Transverse colon (tissue), 4 donors: ENCODE results near the gene EEIG1. TPM values are rescaled to one million over a fixed set of nuclear protein-coding genes. Genes with fewer than 3 reads are reported as not detected.

ENCODE experiments used
- DNase-seq: peaks from one replicate; pipeline ENCODE4 v3.0.0-alpha.2; 2019
- H3K27ac ChIP-seq, 4 donors: fragments of 200-600 bp; sonication (generic); 2 replicates each; pipeline ENCODE4 v1.5.1; 2016 to 2018; ENCODE audit warnings: inconsistent platforms in 4 of 4
- H3K27me3 ChIP-seq: fragments of 200-600 bp; sonication (generic); 2 replicates; pipeline ENCODE4 v1.5.1; 2017; ENCODE audit warnings: inconsistent platforms
- H3K36me3 ChIP-seq, 4 donors: fragments of 200-600 bp; sonication (generic); 2 replicates each; pipeline ENCODE4 v1.5.1; 2017 to 2019; ENCODE audit warnings: inconsistent platforms in 4 of 4
- H3K4me1 ChIP-seq, 4 donors: fragments of 200-600 bp; sonication (generic); 2 replicates each; pipeline ENCODE4 v1.5.1; 2017 to 2020; ENCODE audit warnings: inconsistent platforms in 4 of 4
- H3K4me3 ChIP-seq, 4 donors: fragments of 200-600 bp; sonication (generic); 1 replicate in 1 of 4; 2 replicates in 3 of 4; pipeline versions ENCODE4 v1.5.1 to v1.6.1; 2017 to 2019; ENCODE audit warnings: inconsistent platforms in 4 of 4
- H3K9me3 ChIP-seq, 2 donors: fragments of 200-600 bp; sonication (generic); 2 replicates each; pipeline ENCODE4 v1.5.1; 2017 to 2019; ENCODE audit warnings: inconsistent platforms in 2 of 2
- EP300 ChIP-seq: sonication (generic); formaldehyde crosslinking; IDR thresholded peaks from one replicate; pipeline ENCODE4 v1.6.1; 2017; ENCODE audit warnings: antibody characterized with exemption, low read depth
- POLR2A ChIP-seq: fragments of 450-650 bp; IDR thresholded peaks from one replicate; pipeline ENCODE4 v1.6.1; 2016; ENCODE audit warnings: antibody characterized with exemption, mild to moderate bottlenecking, moderate library complexity
- POLR2AphosphoS5 ChIP-seq, 3 donors: sonication (generic); formaldehyde crosslinking; IDR thresholded peaks; one replicate each; pipeline ENCODE4 v1.6.1; 2016; ENCODE audit warnings: antibody characterized with exemption in 3 of 3
- WGBS, 2 donors: methylation state at CpG; one replicate each; pipeline ENCODE4 v1.1.5; 2018; ENCODE audit warnings: low coverage in 1 of 2; 5-methylcytosine and 5-hydroxymethylcytosine counted together
- in situ Hi-C, 4 donors: fragments of 200-750 bp; cut with MboI; loops; one replicate each; pipeline versions ENCODE4 v1.15.0 to v1.15.1; 2017; ENCODE audit warnings: low sequenced_read_pairs in 3 of 4, low pct_ligation_motif_present in 1 of 4, low pct_unique_long_range_greater_than_20kb in 1 of 4
- intact Hi-C: fragments of 100-400 bp; cut with DNase I; formaldehyde crosslinking; loops from one replicate; pipeline ENCODE4 v1.15.1; 2023; ENCODE audit warnings: low total_unique reads
- total RNA-seq, 4 donors: library from RNA; depleted of rRNA; stranded (reverse); fragments of >200 nt; gene quantifications; one replicate each; pipeline ENCODE4 v1.1.0, GENCODE V29; 2016
- TF ChIP-seq, protein P1 (sequence below), 5 experiments: fragments of 200-600 bp in 3 of 5; fragments of 450-650 bp in 2 of 5; sonication (generic) in 3 of 5; IDR thresholded peaks; 1 replicate in 2 of 5; 2 replicates in 3 of 5; pipeline ENCODE4 v1.5.1; 2016 to 2017; ENCODE audit warnings: antibody characterized with exemption in 5 of 5, inconsistent platforms in 3 of 5, mild to moderate bottlenecking in 2 of 5, moderate library complexity in 1 of 5

The EEIG1 gene
- total RNA-seq, 4 donors from 2014 or later: 77.0 to 230 (median 96.7) TPM

DNA sequence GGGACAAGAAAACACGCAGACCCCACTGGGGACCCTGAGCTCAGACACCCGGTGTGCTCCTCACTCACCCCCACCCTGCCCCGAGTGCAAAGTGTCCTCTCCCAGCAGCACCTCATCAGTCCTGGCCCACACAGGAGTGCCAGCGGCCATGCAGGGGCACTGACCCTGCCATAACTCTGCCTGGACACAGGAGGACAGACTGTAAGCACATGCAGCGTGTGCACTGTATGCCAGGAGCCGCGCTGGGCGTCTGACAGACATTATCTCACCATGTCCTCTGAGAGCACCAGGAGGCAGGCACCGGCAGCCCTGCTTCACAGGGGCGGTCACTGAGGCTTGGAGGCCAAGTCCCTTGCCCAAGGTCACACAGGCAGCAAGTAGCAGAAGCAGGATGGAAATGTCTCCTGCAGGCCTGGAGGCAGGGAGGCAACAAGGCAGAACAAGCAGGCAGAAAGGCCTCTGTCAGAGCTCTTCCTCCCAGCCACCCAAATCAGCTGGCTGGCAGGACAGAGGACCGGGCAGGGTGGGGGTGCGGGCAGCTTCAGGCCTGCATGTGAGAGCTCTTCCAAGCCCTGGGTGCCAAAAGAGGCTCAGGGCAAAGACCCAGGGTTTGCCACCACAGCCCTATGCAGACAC is 8.4 kb downstream of the EEIG1 start:
- TF ChIP-seq POLR2AphosphoS5 (IDR thresholded peaks at IDR 0.05) (no peak), EP300 (no peak), POLR2A (no peak)
- TF ChIP-seq, protein P1, sequence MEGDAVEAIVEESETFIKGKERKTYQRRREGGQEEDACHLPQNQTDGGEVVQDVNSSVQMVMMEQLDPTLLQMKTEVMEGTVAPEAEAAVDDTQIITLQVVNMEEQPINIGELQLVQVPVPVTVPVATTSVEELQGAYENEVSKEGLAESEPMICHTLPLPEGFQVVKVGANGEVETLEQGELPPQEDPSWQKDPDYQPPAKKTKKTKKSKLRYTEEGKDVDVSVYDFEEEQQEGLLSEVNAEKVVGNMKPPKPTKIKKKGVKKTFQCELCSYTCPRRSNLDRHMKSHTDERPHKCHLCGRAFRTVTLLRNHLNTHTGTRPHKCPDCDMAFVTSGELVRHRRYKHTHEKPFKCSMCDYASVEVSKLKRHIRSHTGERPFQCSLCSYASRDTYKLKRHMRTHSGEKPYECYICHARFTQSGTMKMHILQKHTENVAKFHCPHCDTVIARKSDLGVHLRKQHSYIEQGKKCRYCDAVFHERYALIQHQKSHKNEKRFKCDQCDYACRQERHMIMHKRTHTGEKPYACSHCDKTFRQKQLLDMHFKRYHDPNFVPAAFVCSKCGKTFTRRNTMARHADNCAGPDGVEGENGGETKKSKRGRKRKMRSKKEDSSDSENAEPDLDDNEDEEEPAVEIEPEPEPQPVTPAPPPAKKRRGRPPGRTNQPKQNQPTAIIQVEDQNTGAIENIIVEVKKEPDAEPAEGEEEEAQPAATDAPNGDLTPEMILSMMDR (IDR thresholded peaks at IDR 0.05): no peak
- in situ Hi-C loops (loop anchor here in 1 of 4 donors (25.0 kb wide), 1 partner anchor 140 kb away; no protein-coding TSS in a partner anchor), intact Hi-C loops (no loop called here)
- Histone ChIP-seq H3K36me3 (no peaks in the 10 kb centered on the region), H3K27ac (peak overlapping the region; percentile 94 to 98 (median 98)), H3K4me1 (peaks cover 95 to 100% (median 100%) of the 10 kb centered on the region in 4 donors), H3K27me3 (no peaks in the 10 kb centered on the region), H3K4me3 (peak overlapping the region in 1 of 4 donors; percentile 20), H3K9me3 (no peaks in the 10 kb centered on the region)
- 66% methylated on average over 12 of the region's 12 CpGs; no CpG with 5 or more reads in 1 of the 2 donors for WGBS, 2 donors
- DNase-seq: no peak

DNA sequence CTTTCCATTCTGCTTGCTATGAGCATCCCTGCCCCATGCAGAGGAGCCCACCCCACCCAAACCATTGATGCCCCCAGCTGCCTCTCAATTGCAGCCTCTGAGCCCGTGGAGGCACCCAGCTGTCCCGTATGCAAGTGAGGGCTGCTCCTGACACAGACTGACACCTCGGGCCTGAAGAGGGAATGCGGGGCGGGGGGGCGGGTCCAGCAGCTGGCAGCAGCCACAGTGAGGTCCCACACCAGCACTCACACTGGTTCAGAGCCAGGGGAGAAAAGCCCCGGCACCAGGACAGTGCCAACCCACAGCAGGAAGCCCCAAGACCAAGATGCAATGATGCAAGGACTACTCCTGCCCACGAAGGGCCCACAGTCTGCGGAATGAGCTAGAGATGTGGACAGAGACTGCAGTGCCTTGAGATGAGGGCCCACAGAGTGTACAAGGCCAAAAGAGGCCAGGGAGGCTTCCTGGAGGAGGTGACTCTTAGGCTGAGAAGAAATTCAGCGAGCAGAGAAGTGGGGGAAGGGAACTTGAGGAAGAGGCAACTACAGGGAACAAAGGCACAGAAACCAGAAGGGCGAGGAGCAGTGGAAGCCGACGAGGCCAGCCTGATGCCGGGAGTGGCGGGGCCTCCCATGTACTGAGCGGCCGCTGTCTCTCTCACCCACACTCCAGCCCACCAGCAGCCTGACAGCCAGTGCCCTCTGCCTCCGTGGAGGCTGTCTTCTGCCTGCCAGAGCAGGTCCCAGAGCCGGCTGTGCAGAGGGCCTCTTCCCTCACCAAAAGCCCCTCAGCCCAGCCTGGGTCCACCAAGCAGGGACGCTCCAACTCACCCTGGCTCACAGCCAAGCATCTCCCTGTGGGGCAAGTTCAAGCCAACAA is 9.2 kb downstream of the EEIG1 start:
- in situ Hi-C loops: loop anchor here in 1 of 4 donors (25.0 kb wide), 1 partner anchor 141 kb away; no protein-coding TSS in a partner anchor
- Histone ChIP-seq H3K27me3 (no peaks in the 10 kb centered on the region), H3K9me3 (no peaks in the 10 kb centered on the region), H3K27ac (peak overlapping the region; percentile 94 to 98 (median 98)), H3K4me1 (peaks cover 96 to 100% (median 100%) of the 10 kb centered on the region in 4 donors), H3K4me3 (peak overlapping the region in 1 of 4 donors; percentile 20), H3K36me3 (no peaks in the 10 kb centered on the region)
- no peak for DNase-seq
- WGBS, 2 donors: 28 to 37% methylated on average over 6 to 17 of the region's 20 CpGs
- TF ChIP-seq EP300 (no peak), POLR2A (no peak), POLR2AphosphoS5 (IDR thresholded peaks at IDR 0.05) (no peak)
- TF ChIP-seq, protein P1 (IDR thresholded peaks at IDR 0.05): no peak
- intact Hi-C loops: no loop called here

DNA sequence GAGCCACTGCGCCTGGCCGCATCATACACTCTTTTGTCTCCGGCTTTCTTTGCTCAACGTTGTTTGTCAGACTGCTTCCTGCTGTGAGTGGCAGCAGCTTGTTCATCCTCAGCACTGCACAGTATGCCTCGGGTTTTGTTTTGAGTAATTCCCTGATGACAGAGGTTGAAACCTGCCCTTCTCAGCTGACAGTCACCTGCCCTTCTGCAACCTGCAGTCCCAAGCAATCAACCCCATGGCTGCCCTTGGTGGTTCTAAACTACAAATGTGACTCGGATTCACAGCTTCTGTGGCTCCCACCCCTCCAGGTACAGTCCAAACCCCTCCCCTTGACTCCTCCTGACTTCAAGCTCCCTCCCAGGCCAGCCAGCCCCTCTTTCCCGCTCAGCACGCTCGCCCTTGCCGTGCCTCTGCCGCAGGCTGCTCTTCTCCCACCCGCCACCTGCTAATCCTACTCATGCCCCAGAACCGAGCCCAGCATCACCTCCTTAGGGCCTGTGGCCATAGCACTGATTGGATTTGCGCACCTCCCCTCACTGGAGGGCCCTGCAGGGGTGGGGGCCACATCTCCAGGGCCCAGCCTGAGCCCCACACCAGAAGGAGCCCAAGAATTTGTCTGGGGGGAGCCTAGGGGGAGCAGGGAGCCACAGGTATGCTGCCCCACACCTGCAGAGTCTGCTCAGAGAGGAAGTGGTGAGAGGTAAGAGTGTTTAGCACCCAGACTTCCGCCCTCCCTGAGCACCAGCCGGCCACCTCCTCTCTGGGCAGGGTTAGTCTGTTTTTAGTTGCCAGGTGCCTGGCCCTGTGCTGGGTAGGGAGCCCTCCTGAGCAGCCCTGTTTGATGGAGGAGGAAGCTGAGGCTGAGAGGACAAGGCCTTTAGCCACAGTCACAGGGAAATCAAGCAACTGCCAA is 10.1 kb downstream of the EEIG1 start:
- DNase-seq: peak; percentile 57
- Histone ChIP-seq H3K36me3 (no peaks in the 10 kb centered on the region), H3K4me3 (peak overlapping the region in 1 of 4 donors; percentile 0), H3K27me3 (no peaks in the 10 kb centered on the region), H3K9me3 (no peaks in the 10 kb centered on the region), H3K4me1 (peaks cover 97 to 100% (median 100%) of the 10 kb centered on the region in 4 donors), H3K27ac (peak overlapping the region; percentile 94 to 98 (median 98))
- WGBS, 2 donors: 52 to 57% methylated on average over 8 to 16 of the region's 16 CpGs
- in situ Hi-C loops (loop anchor here in 1 of 4 donors (25.0 kb wide), 1 partner anchor 142 kb away; no protein-coding TSS in a partner anchor), intact Hi-C loops (no loop called here)
- TF ChIP-seq EP300: no peak
- peak in 1 of 3 donors; percentile 36 for TF ChIP-seq POLR2AphosphoS5 (IDR thresholded peaks at IDR 0.05)

DNA sequence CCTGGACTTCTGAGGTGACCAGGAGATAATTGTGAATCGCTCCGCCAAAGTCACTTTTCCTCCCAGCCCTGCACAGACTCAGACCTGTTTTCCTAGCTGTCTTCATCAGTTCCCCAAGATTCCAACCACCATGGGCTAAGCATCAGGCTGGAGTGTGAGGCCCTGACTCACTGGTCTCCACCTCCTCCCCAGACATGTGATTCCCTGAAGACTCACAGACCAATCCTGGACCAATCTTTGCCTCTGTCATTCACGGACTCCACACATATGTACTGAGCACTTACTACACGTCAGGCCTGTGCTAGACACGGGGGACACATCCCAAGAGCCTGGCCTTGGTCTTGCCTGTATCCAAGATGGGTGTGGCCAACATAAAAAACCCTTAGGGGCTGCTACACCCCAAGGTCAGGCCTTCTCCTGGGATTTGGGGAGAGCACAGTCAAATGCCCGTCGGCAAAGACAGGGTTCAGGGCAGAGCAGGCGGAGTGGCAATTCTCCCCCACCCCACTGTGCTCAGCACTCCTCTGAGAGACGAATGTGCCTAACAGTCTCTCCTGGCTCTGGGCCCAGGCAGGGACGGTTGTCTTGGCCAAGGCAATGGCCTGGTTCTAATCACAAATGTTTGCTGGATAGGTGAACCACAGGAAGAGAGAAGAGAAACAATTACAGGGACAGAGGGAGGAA is 11.9 kb downstream of the EEIG1 start:
- peaks cover 92 to 100% (median 99%) of the 10 kb centered on the region in 4 donors for H3K4me1 ChIP-seq

More for the DNA sequence above, 11.9 kb downstream of the EEIG1 start:
- Histone ChIP-seq H3K27ac (peak overlapping the region; percentile 94 to 98 (median 98)), H3K36me3 (no peaks in the 10 kb centered on the region), H3K4me3 (no peak overlapping the region), H3K9me3 (no peaks in the 10 kb centered on the region), H3K27me3 (no peaks in the 10 kb centered on the region)
- in situ Hi-C loops: loop anchor here in 1 of 4 donors (25.0 kb wide), 1 partner anchor 143 kb away; no protein-coding TSS in a partner anchor
- peak; percentile 65 for DNase-seq
- TF ChIP-seq POLR2AphosphoS5 (IDR thresholded peaks at IDR 0.05): peak; percentile 52 to 64 (median 53)
- TF ChIP-seq EP300: no peak
- intact Hi-C loops: no loop called here
- WGBS, 2 donors: 55% methylated on average over 10 of the region's 10 CpGs; no CpG with 5 or more reads in 1 of the 2 donors
